HAP-1 (cell line): ENCODE data around the gene DMD.
"Not testable (repeated sequence)": the region's sequence is repeated elsewhere in the genome, so short reads cannot be mapped to it uniquely, and the experiment has no call there.

Experiments
- DNase-seq, 2 experiments: peaks; one replicate each; pipeline ENCODE4 v3.0.0-alpha.2; 2016 to 2020; ENCODE audit warnings: low spot score in 2 of 2
- H3K27me3 ChIP-seq: fragments of 250-450 bp; sonication (Bioruptor Pico); 2 replicates; pipeline ENCODE4 v1.5.1; 2020; ENCODE audit warnings: low read depth, mild to moderate bottlenecking, moderate library complexity
- H3K36me3 ChIP-seq: fragments of 250-450 bp; sonication (Bioruptor Pico); replicated peaks from 2 replicates; pipeline ENCODE4 v1.5.1; 2020; ENCODE audit warnings: mild to moderate bottlenecking
- H3K4me1 ChIP-seq: fragments of 250-450 bp; sonication (Bioruptor Pico); 2 replicates; pipeline ENCODE4 v1.5.1; 2020; ENCODE audit warnings: mild to moderate bottlenecking
- H3K4me3 ChIP-seq: fragments of 250-450 bp; sonication (Bioruptor Pico); 2 replicates; pipeline ENCODE4 v1.5.1; 2020; ENCODE audit warnings: mild to moderate bottlenecking, moderate library complexity
- H3K9me3 ChIP-seq: fragments of 250-450 bp; sonication (Bioruptor Pico); 2 replicates; pipeline ENCODE4 v1.5.1; 2020; ENCODE audit warnings: mild to moderate bottlenecking, moderate library complexity
- in situ Hi-C: fragments of 300-500 bp; cut with MboI; formaldehyde crosslinking; loops from 3 replicates; pipeline ENCODE4 v1.14.3; 2020; ENCODE audit warnings: low sequenced_read_pairs, inconsistent platforms, mixed read lengths

The DMD gene

GRCh38 chrX:32392655-32393054 is 818.7 kb downstream of the DMD start:
- in situ Hi-C loops, result no loop called here
- Histone ChIP-seq H3K4me3 (no peak overlapping the region), H3K9me3 (no peaks in the 10 kb centered on the region), H3K36me3 (no peaks in the 10 kb centered on the region), H3K27me3 (no peaks in the 10 kb centered on the region), H3K4me1 (no peaks in the 10 kb centered on the region)
- DNase-seq, result no peak

- H3K4me1 ChIP-seq, result no peaks in the 10 kb centered on the region
- in situ Hi-C loops, result no loop called here
- H3K27me3 ChIP-seq, result no peaks in the 10 kb centered on the region; the same call in 1 of the 2 replicates
- H3K4me3 ChIP-seq, result no peak overlapping the region
- no peaks in the 10 kb centered on the region for H3K36me3 ChIP-seq
- H3K9me3 ChIP-seq, result no peaks in the 10 kb centered on the region
- no peak for DNase-seq
Measured at GRCh38 chrX:32370456-32371205, 840.7 kb downstream of the DMD start.

GRCh38 chrX:32293962-32294700 is 917.2 kb downstream of the DMD start:
- no peaks in the 10 kb centered on the region for H3K36me3 ChIP-seq
- no peaks in the 10 kb centered on the region for H3K9me3 ChIP-seq
- no peak for DNase-seq
- no peaks in the 10 kb centered on the region for H3K4me1 ChIP-seq
- in situ Hi-C loops, result no loop called here
- H3K4me3 ChIP-seq, result no peak overlapping the region
- H3K27me3 ChIP-seq, result no peaks in the 10 kb centered on the region

GRCh38 chrX:32289356-32289755 is 922.0 kb downstream of the DMD start:
- H3K4me1 ChIP-seq, result no peaks in the 10 kb centered on the region
- DNase-seq, result no peak
- no peak overlapping the region for H3K4me3 ChIP-seq
- H3K27me3 ChIP-seq, result no peaks in the 10 kb centered on the region
- in situ Hi-C loops, result no loop called here
- no peaks in the 10 kb centered on the region for H3K9me3 ChIP-seq
- H3K36me3 ChIP-seq, result no peaks in the 10 kb centered on the region

GRCh38 chrX:32281853-32282252 is 929.5 kb downstream of the DMD start:
- in situ Hi-C loops, result no loop called here

GRCh38 chrX:32280921-32281320 is 930.4 kb downstream of the DMD start:
- DNase-seq, result no peak
- H3K4me1 ChIP-seq, result no peaks in the 10 kb centered on the region
- no peaks in the 10 kb centered on the region for H3K36me3 ChIP-seq
- no peaks in the 10 kb centered on the region for H3K9me3 ChIP-seq
- H3K4me3 ChIP-seq, result no peak overlapping the region
- in situ Hi-C loops, result no loop called here
- no peaks in the 10 kb centered on the region for H3K27me3 ChIP-seq

More at GRCh38 chrX:32281853-32282252, 929.5 kb downstream of the DMD start:
- H3K27me3 ChIP-seq, result no peaks in the 10 kb centered on the region
- H3K9me3 ChIP-seq, result no peaks in the 10 kb centered on the region
- H3K4me3 ChIP-seq, result no peak overlapping the region
- no peak for DNase-seq
- no peaks in the 10 kb centered on the region for H3K4me1 ChIP-seq
- no peaks in the 10 kb centered on the region for H3K36me3 ChIP-seq

- Histone ChIP-seq H3K4me3 (no peak overlapping the region), H3K27me3 (no peaks in the 10 kb centered on the region), H3K4me1 (no peaks in the 10 kb centered on the region), H3K9me3 (no peaks in the 10 kb centered on the region), H3K36me3 (no peaks in the 10 kb centered on the region)
- no peak for DNase-seq
- in situ Hi-C loops, result no loop called here
Measured at GRCh38 chrX:32280489-32280888, 930.9 kb downstream of the DMD start.

- Histone ChIP-seq H3K4me3 (no peak overlapping the region), H3K27me3 (no peaks in the 10 kb centered on the region), H3K9me3 (no peaks in the 10 kb centered on the region), H3K4me1 (no peaks in the 10 kb centered on the region), H3K36me3 (no peaks in the 10 kb centered on the region)
- DNase-seq, result no peak
- in situ Hi-C loops, result no loop called here
Measured at GRCh38 chrX:32276153-32276552, 935.2 kb downstream of the DMD start.

GRCh38 chrX:32269866-32270265 is 941.5 kb downstream of the DMD start:
- DNase-seq, result no peak
- Histone ChIP-seq H3K4me3 (no peak overlapping the region), H3K36me3 (no peaks in the 10 kb centered on the region), H3K9me3 (no peaks in the 10 kb centered on the region), H3K27me3 (no peaks in the 10 kb centered on the region), H3K4me1 (no peaks in the 10 kb centered on the region)
- in situ Hi-C loops, result no loop called here

- no peaks in the 10 kb centered on the region for H3K36me3 ChIP-seq
- H3K4me3 ChIP-seq, result no peak overlapping the region
- in situ Hi-C loops, result no loop called here
- no peaks in the 10 kb centered on the region for H3K27me3 ChIP-seq
- no peak for DNase-seq
- no peaks in the 10 kb centered on the region for H3K4me1 ChIP-seq
- H3K9me3 ChIP-seq, result no peaks in the 10 kb centered on the region
Measured at GRCh38 chrX:32268207-32268606, 943.1 kb downstream of the DMD start.

- in situ Hi-C loops, result no loop called here
- Histone ChIP-seq H3K9me3 (no peaks in the 10 kb centered on the region), H3K4me3 (no peak overlapping the region), H3K27me3 (no peaks in the 10 kb centered on the region), H3K36me3 (no peaks in the 10 kb centered on the region), H3K4me1 (no peaks in the 10 kb centered on the region)
- DNase-seq, result no peak
Measured at GRCh38 chrX:32267796-32268195, 943.6 kb downstream of the DMD start.

GRCh38 chrX:32246675-32247074 is 964.7 kb downstream of the DMD start:
- H3K4me3 ChIP-seq, H3K4me1 ChIP-seq, H3K27me3 ChIP-seq, in situ Hi-C loops, H3K36me3 ChIP-seq, H3K9me3 ChIP-seq: not testable (repeated sequence)
- DNase-seq, result peak in 1 of 2 experiments; percentile 40

- no peak for DNase-seq
- no peaks in the 10 kb centered on the region for H3K27me3 ChIP-seq
- H3K4me3 ChIP-seq, result no peak overlapping the region
- in situ Hi-C loops, result no loop called here
- H3K36me3 ChIP-seq, result no peaks in the 10 kb centered on the region
- H3K4me1 ChIP-seq, result no peaks in the 10 kb centered on the region
- H3K9me3 ChIP-seq, result no peaks in the 10 kb centered on the region
Measured at GRCh38 chrX:32195611-32196010, 1015.7 kb downstream of the DMD start.

- Histone ChIP-seq H3K9me3 (no peaks in the 10 kb centered on the region), H3K4me3 (no peak overlapping the region), H3K4me1 (no peaks in the 10 kb centered on the region), H3K27me3 (no peaks in the 10 kb centered on the region), H3K36me3 (no peaks in the 10 kb centered on the region)
- DNase-seq, result no peak
- in situ Hi-C loops, result no loop called here
Measured at GRCh38 chrX:32191316-32191715, 1020.0 kb downstream of the DMD start.
